NCI-H345 treated with DMSO at 0.1 percent for 48 hours (cell line): Measurements from ENCODE around the gene CDHR5.

Experiments used
- DNase-seq: peaks from one replicate; lab custom pipeline; 2025; ENCODE audit not compliant: unreplicated experiment; lab: John Stamatoyannopoulos, UW

The CDHR5 gene

DNA sequence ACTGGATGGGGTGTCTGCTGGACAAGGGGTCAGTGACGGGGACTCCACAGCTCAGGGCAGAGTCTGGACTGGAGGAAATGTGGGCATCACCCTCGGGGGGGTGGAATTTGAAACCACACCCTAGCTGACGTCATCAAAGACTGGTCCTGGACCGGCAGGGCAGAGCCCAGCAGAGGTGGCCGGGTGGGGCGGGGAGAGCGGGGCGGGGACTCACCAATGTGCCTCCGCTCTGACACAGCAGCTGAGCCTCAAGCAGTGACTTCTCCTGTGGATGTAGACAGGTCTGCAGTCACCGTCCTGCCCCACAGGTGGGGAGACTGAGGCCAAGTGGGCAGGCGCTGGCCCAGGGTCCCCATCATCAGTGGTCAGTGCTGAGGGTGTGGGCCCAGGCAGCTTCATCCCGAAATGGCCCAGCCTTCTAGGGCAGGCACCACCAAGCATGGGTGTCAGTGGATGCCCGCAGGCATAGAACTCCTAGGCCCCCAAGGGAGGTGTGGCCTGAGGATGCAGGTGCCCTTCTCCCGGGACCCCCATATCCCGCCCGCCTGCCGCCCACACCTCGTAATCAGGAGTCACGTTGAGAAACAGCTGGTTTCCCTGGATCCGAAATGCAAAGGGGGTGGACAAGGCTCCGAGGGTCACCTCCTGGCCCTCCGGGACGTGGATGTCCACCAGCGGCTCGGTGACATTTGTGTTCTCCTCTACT, 603 bp downstream of the CDHR5 start:
- DNase-seq, result no peak

DNA sequence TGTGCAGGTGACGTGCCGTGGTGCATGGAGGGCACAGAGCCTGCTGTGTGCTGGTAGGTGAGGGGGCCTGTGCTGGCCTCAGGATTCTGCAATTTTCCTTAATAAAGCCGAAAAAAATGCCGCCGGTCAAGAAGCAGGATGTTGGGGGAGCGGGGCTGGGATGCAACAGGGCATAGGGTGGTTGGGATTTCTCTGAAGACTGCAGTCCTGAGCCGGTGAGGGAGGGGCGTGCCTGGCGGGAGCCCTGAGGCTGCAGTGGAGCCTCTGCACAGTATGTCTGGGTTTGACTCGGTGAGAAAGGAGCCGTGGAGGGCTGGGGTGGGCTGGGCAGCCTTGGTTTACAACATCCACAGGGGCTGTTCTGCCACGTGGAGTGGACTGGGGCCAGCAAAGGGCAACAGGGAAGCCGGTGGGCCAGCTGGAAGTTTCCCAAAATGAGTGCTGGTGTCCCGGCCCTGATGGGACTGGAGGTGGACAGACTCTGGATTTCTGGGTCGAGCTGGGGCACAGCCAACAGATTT, 1.3 kb downstream of the CDHR5 start:
- DNase-seq, result no peak

DNA sequence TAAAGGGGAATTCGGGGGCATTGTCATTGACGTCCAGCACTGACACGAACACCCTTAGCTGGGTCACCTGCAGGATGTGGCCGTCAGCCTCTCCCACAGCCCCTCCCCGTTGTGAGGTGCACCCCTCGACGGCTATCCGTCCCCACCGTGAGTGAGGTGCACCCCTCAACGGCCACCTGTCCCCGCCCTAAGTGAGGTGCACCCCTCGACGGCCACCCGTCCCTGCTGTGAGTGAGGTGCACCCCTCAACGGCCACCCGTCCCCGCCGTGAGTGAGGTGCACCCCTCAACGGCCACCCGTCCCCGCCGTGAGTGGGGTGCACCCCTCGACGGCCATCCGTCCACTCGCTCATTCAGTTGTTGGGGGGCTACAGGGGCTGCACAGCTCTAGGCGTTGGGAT, 2.9 kb downstream of the CDHR5 start:
- DNase-seq, result no peak

DNA sequence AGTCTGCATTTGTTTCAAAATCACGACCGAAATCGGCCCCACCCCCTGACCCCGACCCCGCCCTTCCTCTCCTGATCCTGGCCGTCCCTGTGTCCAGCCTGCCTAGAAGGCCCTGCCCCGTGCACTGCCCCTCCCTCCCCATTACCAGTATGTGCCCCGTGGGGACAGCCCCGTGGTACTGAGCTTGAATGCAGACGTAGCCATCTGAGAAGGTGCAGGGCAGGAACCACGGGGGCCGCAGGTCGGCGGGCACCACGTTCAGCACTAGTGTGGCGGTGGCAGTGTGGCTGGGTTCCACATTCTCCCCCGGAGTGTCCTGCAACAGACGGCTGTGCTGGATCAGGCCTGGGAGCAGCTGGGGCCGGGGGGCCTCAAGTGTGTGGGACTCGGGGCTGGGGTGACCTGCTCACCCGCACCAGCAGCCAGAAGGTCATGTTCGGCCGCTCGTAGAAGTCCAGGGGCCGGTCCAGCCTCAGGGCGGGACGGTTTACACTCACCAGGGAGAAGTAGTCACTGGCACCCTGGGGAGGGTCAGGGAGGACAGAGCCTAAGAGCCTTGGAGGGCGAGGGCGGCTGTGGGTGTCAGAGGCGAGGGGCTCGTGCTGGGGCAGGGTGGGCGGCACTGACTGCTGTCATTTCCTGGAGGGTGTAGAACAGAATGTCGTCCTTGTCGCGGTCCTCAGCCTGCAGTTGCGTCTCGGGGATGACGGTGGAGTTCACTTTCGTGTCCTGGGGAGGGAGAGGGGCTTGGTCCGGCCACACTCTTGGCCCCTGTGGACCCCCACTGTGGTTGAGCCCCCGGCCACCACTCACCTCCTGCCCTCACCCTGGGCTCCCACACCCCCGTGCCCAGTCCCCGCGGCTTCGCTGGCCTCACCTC, 3.6 kb downstream of the CDHR5 start:
- no peak for DNase-seq

DNA sequence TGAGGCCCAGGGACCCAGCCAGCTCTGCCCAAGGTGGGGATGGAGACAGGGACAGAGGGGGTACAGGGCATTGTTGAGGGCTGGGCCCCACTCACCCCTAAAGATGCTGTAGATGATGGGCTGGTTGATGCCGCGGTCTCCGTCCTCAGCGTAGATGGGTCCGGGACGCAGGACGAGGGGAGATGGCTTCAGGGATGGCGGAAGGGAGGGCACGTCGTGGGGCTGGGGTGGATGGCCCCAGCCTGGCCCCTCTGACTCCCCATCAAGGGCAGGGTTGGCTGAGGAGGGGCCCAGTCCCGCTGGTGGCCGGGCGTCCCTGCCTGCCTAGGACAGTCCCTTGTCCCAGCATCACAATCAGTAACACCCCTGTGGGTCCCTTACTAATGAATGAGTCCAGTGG, 4.6 kb downstream of the CDHR5 start:
- no peak for DNase-seq

DNA sequence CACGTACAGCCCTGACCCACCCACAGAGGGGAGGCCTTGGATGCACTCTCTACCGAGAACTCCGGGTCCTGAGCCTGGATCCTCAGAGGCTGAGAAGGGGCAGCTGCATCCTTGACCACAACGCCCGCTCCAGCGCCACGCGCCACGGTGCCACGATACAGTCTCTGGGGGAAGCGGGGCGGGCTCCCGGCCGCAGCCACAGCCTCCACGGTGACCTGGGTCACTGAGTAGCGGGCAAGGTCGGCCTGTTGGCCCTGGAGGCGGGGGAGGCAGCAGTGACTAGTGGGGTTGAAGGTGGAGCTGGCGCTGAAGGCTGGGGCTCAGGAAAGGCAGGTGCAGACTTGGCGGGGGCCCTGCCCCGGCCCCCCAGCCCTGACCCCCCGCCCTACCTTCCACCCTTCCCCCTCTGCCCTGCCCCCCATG, 5.1 kb downstream of the CDHR5 start:
- DNase-seq, result no peak

DNA sequence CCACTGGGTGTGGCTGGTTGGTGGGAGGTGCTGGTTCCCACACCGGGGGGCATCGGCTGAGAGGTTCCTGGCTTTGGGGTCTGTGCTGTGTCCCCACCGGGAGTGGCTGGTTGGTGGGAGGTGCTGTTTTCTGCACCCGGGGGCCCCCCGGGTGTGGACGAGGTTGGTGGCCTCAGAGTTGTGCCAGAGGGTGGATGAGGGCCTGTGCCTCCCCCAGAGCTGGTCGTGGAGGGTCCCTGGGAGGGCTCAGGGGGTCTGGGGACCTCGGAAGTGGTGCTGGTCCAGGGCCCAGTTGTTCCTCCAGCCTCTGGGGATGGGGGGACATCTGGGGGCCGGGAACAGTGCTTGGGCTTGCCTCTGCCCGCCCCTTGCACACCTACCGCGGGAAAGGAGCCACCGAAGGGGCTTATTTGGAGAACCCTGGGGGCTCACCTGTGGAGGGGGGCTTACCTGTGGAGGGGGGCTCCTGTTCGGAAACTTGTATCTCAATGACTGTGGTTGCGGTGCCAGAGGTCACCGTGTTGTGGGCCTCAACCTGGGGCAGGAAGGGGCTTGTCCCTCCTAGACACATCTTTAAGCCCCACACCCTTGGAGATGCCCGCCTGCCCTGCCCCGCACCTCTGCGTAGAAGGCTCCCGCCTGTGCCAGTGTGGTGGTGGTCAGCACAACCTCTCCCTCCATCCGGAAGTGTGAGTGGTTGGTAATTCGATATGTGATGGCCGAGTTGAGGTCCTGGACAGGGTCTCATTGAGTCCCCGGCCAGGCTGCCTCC, 5.7 kb downstream of the CDHR5 start:
- DNase-seq, result no peak

DNA sequence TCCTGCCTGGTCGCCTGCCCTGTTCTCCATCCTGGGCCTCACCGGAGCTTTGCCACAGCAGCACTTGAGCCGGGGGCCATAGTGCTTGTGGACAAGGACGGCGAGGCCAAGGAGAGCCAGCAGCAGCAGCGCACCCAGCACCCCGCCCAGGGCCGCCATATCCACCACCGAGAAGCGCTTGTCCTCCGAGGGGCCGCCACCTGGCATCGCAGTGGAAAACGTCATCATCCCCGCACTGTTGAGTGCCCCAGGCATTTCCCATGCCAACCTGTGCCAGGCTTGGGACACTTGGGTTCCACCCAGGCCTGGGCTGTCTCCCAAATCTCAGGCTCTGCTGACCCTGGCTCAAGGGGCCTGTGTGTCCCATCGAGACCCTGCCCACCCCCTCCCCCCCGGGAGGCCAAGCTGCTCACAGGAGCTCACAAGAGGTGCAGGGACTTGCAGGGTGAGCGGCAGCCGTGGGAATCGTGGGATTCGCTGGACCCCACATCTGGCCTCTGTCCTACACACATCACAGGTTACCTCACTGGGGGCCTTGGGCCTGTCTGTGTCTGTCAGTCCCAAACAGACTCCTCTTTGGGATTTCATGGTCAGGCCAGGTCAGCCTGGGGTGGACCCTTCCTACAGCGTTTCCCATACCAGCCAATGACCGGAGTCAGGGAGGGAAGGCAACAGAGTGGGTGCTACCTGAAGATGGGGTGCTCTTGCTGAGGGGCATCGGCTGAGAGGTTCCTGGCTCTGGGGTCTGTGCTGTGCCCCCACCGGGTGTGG, 6.7 kb downstream of the CDHR5 start:
- DNase-seq, result no peak

DNA sequence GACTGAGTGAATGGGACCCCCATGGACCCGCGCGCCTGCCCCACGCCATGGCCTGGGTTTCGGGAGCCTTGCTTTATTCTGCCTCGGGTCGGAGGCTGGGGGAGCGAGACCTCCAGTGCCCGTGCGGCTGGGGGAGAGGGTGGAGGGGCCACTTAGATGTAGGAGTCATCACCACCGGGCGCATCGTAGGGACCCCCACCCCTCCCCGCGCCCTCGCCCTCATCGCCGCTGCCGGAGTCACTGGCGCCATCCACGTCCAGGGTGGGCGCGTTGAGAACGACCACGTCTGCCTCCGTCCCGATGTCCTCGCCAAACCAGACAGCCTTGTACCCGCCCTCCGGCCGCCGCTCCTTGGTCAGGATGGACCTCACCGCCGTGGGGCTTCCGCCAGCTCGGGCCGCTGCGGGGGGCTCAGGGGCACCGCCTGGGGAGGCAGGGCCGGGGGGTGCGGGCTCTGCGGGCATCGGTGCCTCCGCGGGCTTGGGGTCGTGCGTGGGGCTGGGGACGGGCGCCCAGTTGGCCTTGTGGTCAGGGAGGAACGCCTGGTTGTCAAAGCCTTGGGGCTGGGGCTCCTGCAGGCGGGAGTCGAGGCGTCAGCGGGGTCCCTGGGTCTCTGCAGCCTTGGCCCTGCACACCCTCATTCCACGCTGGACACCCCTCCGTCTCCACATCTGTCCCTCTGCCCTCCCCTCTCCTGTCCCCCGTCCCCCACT, 7.4 kb downstream of the CDHR5 start:
- DNase-seq, result no peak

DNA sequence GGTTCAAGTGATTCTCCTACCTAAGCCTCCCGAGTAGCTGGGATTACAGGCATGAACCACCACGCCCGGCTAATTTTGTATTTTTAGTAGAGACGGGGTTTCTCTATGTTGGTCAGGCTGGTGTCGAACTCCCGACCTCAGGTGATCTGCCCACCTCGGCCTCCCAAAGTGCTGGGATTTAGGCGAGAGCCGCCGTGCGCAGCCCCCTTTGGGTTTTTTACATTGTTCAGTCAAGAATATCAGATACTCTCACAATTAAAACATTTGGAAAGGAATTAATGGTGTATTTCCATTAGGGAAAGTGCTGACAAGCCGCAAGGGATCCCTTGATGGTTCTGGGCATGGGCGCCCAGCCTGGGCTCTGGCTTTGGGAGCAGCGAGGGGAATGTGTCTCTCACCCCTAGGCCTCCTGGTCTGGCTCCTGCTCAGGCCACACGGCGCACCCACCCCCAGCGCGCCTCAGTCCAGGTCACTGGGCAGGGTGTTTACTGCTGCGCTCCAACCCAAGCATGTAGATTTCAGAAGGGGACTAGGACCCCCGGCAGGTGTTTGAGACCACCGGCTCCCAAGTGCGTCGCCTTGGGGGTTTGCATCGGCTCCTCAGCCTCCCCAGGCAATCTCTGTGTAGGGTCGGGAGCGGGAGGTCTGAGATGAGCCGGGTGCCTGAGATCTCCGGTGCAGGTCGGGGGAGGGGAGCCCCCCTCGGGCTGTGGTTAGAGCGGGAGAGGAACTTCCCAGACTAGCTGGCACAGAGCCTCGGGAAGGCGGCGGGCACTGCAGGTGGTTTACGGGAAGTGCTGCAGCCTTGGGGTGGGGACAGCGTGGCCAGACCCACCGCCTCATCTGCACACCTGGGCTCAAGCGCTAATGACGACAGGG, 8.2 kb downstream of the CDHR5 start:
- no peak for DNase-seq

DNA sequence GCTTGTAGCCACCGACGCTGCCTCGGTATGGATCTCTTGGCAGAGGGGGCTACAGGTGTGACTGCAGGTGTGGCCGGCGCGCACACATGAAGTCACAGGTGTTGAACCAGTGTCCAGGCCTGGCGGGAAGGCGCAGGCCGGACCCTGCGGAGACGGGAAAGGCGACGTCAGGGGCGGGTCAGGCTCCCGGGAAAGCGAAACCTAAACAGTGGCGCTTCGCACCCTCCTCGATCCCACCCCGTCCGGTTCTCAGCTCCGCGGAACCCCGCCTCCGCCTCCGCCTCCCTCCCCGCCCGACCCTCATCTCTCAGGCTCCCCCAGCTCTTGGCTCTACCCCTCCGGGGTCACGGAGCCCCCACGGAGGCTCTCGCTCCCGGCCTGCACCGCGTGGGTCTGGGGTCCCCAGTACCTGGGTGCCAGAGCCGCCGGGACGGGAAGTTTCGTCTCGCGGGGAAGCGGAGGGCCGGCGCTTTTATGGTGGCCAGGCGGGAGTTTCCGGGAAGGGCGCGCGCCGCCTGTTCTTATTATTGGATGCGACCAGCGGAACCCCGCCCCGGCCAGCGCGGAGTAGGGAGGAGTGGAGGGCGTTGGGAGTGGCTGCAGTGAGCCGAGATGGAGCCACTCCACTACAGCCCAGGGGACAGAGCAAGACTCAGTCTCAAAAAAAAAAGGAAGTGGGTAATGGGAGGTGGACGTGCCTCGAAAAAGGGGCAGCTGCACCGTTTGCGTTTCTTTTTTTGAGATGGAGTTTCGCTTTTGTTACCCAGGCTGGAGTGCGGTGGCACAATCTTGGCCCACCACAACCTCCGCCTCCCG, 9.0 kb downstream of the CDHR5 start, which contains the start of gene IRF7:
Gene IRF7 (minus strand): TSS at position 447 of the 816 bp plus-strand sequence. CDS start 586 bp downstream, outside the sequence.
- peak; percentile 33 for DNase-seq

DNA sequence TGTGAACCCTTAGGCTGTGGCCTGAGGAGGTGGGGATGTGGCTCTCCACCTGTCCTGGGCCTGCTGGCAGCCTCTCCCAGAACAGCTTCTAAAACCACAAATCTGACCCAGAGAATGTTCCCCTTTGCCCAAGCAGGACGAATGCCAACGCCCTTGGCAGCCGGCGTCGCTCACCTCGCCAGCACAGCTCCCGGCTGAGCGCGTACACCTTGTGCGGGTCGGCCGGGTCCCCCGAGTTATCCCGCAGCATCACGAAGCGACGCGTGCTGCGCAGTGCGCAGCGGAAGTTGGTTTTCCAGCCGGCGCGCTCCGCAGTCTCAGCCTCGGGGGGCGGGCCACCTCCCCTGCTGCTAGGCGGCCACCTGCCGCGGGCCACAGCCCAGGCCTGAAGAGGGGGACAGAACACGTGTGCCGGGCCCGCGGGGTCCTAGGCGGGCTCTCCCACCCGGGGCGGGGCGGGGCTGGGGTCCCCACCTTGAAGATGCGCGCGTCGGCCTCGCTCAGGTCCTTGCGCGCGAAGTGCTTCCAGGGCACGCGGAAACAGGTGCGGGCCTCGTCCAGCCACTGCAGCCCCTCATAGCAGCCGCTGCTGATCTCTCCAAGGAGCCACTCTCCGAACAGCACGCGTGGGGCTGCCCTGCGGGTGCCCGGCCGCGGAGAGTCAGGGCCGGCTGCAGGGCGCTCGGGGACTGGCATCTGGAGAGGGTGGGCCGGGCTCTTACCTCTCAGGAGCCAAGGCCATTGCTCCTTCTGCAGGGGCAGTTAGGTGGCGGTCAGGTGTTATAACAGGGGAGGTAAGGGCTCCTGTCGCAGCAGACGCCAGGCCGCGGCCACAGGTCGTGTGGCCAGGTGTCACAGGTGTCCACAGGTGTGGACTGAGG, 9.9 kb downstream of the CDHR5 start:
- no peak for DNase-seq

DNA sequence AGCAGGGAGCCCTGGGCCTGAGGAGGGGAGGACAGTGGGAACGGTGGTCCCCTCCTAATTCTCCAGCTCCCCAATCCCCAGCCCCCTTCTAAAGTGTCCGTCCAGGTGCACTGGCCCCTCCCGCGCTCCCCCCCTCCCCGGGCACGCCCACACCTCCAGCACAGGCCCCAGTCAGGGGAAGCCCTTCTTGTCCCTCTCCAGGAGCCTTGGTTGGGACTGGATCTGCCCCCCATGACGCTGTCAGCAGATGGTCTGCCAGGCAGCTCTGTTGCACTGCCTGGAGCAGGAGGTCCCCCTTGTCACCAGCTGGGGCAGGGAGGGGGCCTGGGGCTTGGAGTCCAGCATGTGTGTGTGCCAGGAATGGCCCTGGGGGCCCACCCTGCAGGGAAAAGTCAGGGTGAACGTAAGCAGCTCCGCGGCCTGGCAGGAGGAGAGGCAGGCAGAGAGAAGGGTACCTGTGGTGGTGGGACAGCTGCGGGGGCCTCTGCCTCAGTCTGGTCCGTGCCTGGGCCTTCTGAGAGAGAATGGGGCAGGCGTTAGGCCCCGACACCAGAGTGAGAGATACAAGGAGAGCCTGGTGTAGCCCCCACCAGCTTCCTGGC, 10.6 kb downstream of the CDHR5 start:
- DNase-seq, result no peak

DNA sequence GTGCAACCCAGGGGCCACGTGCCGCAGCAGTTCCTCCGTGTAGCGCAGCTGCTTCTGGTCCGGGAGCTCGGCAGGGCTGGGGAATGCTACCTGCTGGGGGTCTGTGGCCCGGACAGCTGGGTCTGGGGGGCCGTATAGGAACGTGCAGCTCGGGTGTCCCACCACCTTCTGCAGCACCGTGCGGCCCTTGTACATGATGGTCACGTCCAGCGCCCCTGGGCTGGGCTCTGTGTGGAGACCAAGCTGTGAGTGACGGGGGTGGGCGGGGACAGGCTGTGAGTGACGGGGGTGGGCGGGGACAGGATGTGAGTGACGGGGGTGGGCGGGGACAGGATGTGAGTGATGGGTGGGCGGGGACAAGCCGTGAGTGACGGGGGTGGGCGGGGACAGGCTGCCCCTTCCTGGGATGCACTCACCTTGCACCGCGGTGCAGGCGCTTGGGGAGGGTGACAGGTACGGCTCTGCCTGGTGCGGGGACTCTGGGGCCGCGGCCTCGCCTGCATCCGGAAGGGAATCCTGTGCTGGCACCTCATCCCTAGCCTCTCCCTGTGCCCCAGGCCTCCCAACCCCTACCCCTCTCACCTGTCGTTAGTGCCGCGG, 11.3 kb downstream of the CDHR5 start:
- peak; percentile 11 for DNase-seq

DNA sequence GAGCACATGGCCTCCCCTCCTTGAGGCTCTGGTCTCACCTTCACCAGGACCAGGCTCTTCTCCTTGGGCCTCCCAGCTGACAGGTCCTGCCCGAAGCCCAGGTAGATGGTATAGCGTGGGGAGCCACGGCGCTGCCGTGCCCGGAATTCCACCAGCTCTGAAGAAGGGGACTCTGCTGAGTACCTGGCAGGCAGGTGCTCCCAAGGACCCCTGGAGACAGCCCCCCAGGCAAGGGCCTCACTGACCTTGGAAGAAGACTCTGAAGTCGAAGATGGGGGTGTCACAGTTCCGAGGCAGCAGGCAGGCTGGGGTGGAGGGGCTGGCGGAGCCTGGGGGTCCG, 11.8 kb downstream of the CDHR5 start:
- DNase-seq, result no peak

DNA sequence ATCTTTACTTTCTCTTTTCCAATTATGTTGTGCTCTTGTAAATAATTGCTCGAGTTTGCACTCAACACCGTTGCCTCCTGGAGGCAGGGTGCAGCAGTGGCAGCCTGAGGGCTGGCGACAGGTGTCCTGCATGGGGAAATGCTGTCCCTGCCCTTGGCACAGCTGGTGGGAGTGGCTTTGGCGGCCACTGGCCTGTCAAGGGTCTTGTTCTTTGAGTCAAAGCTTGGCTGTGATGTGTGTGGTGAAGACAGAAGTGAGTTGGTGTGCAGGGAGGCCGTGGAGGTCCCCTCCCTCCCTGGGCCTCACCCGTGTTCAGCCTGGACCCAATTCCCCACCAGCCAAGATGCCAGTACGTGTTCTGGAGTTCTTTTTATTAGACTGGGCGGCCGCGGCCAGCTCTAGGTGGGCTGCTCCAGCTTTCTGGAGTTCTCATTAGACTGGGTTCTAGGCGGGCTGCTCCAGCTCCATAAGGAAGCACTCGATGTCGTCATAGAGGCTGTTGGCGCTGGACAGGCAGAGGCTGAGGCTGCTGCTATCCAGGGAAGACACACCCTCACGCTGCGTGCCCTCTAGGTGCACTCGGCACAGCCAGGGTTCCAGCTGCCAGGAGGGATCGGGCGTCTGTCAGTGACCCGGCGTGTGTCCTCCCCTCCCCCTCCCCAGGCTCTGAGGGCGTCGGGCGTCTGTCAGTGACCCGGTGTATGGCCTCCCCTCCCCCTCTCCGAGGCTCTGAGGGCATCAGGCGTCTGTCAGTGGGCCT, 12.4 kb downstream of the CDHR5 start:
- no peak for DNase-seq
